Smooth muscle cell (in vitro differentiated cells): ENCODE measurements around the gene RBBP4. TPM values are rescaled to one million over a fixed set of nuclear protein-coding genes. Genes with fewer than 3 reads are reported as not detected.

Experiments used
- DNase-seq: peaks from one replicate; lab custom pipeline; 2025; ENCODE audit not compliant: unreplicated experiment; lab: John Stamatoyannopoulos, UW
- H2AFZ ChIP-seq: fragments of 200-600 bp; sonication (generic); 2 replicates; pipeline ENCODE4 v1.6.0; 2016; ENCODE audit warnings: antibody characterized with exemption, low read depth, mild to moderate bottlenecking
- H3F3A ChIP-seq: fragments of 200-600 bp; sonication (generic); 2 replicates; pipeline ENCODE4 v1.6.0; 2017; ENCODE audit warnings: antibody characterized with exemption, low read depth
- H3K27ac ChIP-seq: fragments of 200-600 bp; sonication (generic); 2 replicates; pipeline ENCODE4 v1.5.1; 2016; ENCODE audit warnings: low read depth, mild to moderate bottlenecking
- H3K27me3 ChIP-seq: fragments of 200-600 bp; sonication (generic); 2 replicates; pipeline ENCODE4 v1.6.1; 2016; ENCODE audit warnings: low read depth, mild to moderate bottlenecking
- H3K36me3 ChIP-seq: fragments of 200-600 bp; sonication (generic); 2 replicates; pipeline ENCODE4 v1.5.1; 2016; ENCODE audit warnings: low read depth
- H3K4me1 ChIP-seq: fragments of 200-600 bp; sonication (generic); 2 replicates; pipeline ENCODE4 v1.5.1; 2016; ENCODE audit warnings: low read depth
- H3K4me2 ChIP-seq: fragments of 200-600 bp; sonication (generic); 2 replicates; pipeline ENCODE4 v1.6.0; 2016; ENCODE audit warnings: mild to moderate bottlenecking
- H3K4me3 ChIP-seq: fragments of 200-600 bp; sonication (generic); 2 replicates; pipeline ENCODE4 v1.5.1; 2016; ENCODE audit warnings: mild to moderate bottlenecking
- H3K79me2 ChIP-seq: fragments of 200-600 bp; sonication (generic); 2 replicates; pipeline ENCODE4 v1.6.0; 2016; ENCODE audit warnings: low read depth, mild to moderate bottlenecking
- H3K9ac ChIP-seq: fragments of 200-600 bp; sonication (generic); 2 replicates; pipeline ENCODE4 v1.6.0; 2016; ENCODE audit warnings: low read depth
- H3K9me3 ChIP-seq: fragments of 200-600 bp; sonication (generic); replicated peaks from 2 replicates; pipeline ENCODE4 v1.5.1; 2016; ENCODE audit warnings: low read depth
- H4K20me1 ChIP-seq: fragments of 200-600 bp; sonication (generic); 2 replicates; pipeline ENCODE4 v1.6.0; 2016; ENCODE audit warnings: low read depth
- CTCF ChIP-seq: fragments of 200-600 bp; sonication (generic); IDR thresholded peaks from 2 replicates; pipeline ENCODE4 v1.5.1; 2017; ENCODE audit warnings: borderline replicate concordance, mild to moderate bottlenecking, antibody characterized with exemption; ENCODE audit not compliant: insufficient read depth, poor library complexity, severe bottlenecking
- WGBS: methylation state at CpG from one replicate; pipeline ENCODE4 v1.1.7; 2016; ENCODE audit warnings: low lambda C conversion rate; 5-methylcytosine and 5-hydroxymethylcytosine counted together
- polyA plus RNA-seq: library from polyadenylated mRNA; unstranded; fragments of >200 nt; fragmentation: Nextera tagmentation; extraction: Ambion mirVana; gene quantifications from 2 replicates; pipeline ENCODE4 v1.2.1, GENCODE V29; 2016
- total RNA-seq: library from RNA; depleted of rRNA; stranded (reverse); fragments of >200 nt; gene quantifications from 2 replicates; pipeline ENCODE4 v1.2.3, GENCODE V29; 2014

RBBP4 gene
- total and polyA plus RNA-seq, 2 experiments from 2014 or later, result 139 to 140 TPM

DNA sequence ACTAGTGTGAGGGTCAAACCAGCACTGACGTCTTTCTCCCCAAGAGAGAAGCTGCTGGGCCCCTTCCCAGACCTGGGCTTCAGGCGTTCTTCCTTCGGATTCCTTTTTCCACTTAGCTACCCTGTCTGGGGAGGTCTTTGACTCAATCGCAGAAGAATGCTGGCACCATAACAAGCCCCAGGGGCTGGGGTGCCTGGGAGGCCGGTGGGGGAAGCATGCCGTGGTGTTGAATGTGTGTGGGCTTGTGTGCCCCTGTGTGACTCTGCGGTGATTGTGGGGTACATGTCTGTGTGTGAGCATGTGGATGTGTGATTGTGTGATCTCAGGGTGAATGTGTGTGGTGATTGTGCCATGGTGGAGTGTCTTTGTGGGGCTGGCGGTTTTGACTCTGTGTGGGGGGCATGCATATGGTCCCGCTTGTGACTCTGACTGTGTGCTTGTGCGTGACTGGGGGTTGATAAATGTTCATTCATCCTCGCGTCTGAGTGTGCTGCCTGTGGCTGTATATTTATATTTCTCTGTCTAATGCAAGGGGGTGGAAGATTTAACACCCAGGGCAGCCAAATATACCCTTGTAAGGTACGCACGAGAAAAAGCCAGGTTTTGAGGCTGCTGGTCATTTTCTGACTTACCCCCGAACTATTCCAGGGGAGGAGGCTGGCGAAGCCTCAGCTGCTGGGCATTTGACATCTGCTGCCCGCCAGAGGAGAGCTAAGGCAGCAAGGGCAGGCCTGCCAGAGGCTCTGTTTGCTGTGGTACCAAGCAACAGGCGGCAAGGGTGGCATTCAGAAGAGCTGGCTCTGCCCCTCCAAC is 52.7 kb downstream of the RBBP4 start:
- WGBS, result 27% methylated on average over 18 of the region's 18 CpGs
- Histone ChIP-seq H3K79me2 (no peaks in the 10 kb centered on the region), H3K27ac (peak overlapping the region; percentile 84), H3F3A (no peaks in the 10 kb centered on the region), H3K9ac (peak overlapping the region; percentile 83), H3K9me3 (no peaks in the 10 kb centered on the region), H3K4me1 (peaks cover 15% of the 10 kb centered on the region), H3K27me3 (no peaks in the 10 kb centered on the region), H3K4me2 (peak overlapping the region; percentile 99), H3K4me3 (peak overlapping the region; percentile 84), H4K20me1 (no peaks in the 10 kb centered on the region), H2AFZ (no peak overlapping the region), H3K36me3 (no peaks in the 10 kb centered on the region)
- no peak for TF ChIP-seq CTCF
- DNase-seq, result peak; percentile 25

- no peak overlapping the region for H3K9ac ChIP-seq
- H3K4me1 ChIP-seq, result peaks cover 15% of the 10 kb centered on the region
- H3K27me3 ChIP-seq, result no peaks in the 10 kb centered on the region
- no peaks in the 10 kb centered on the region for H3K9me3 ChIP-seq
- no peak for DNase-seq
- 96% methylated on average over 7 of the region's 7 CpGs for WGBS
- H2AFZ ChIP-seq, result no peak overlapping the region
- no peaks in the 10 kb centered on the region for H4K20me1 ChIP-seq
- H3K4me3 ChIP-seq, result no peak overlapping the region
- H3K36me3 ChIP-seq, result no peaks in the 10 kb centered on the region
- no peak overlapping the region for H3K27ac ChIP-seq
- no peaks in the 10 kb centered on the region for H3F3A ChIP-seq
- H3K4me2 ChIP-seq, result no peak overlapping the region
- TF ChIP-seq CTCF, result no peak
- H3K79me2 ChIP-seq, result no peaks in the 10 kb centered on the region
Measured at GRCh38 chr1:32705516-32705915, 54.5 kb downstream of the RBBP4 start.

DNA sequence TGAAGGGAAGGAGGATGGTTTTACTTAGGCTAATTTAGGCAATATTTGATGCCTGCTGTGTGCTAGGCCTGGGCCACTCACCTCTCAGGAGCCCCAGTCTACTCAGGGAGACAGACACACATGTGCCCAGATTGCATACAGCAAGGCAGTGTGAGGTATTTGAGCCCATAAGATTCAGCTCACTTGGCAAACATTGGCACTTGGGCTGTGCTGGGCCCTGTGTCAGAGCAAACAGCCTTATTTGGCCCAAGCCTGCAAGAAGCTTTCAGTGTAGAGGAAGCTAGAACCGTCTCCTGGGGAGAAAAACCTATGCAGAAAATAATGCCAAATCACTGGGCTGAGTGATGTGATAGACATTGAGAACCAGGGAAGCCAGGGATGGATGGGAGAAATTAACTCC is 55.5 kb downstream of the RBBP4 start:
- no peaks in the 10 kb centered on the region for H3K36me3 ChIP-seq
- no peaks in the 10 kb centered on the region for H3F3A ChIP-seq
- no peak overlapping the region for H3K27ac ChIP-seq
- TF ChIP-seq CTCF, result no peak
- 78% methylated on average over 1 of the region's 1 CpG for WGBS
- H3K4me3 ChIP-seq, result no peak overlapping the region
- no peak for DNase-seq
- no peak overlapping the region for H3K9ac ChIP-seq
- peaks cover 15% of the 10 kb centered on the region for H3K4me1 ChIP-seq
- H3K4me2 ChIP-seq, result no peak overlapping the region
- H2AFZ ChIP-seq, result no peak overlapping the region
- no peaks in the 10 kb centered on the region for H4K20me1 ChIP-seq
- H3K27me3 ChIP-seq, result no peaks in the 10 kb centered on the region
- no peaks in the 10 kb centered on the region for H3K79me2 ChIP-seq
- H3K9me3 ChIP-seq, result no peaks in the 10 kb centered on the region

GRCh38 chr1:32709075-32709474 is 58.1 kb downstream of the RBBP4 start:
- H3K9ac ChIP-seq, result no peak overlapping the region
- no peak overlapping the region for H2AFZ ChIP-seq
- H3K36me3 ChIP-seq, result no peaks in the 10 kb centered on the region
- TF ChIP-seq CTCF, result no peak
- H3K4me2 ChIP-seq, result no peak overlapping the region
- WGBS, result 80% methylated on average over 2 of the region's 2 CpGs
- H3K9me3 ChIP-seq, result no peaks in the 10 kb centered on the region
- H3K79me2 ChIP-seq, result no peaks in the 10 kb centered on the region
- no peak overlapping the region for H3K4me3 ChIP-seq
- DNase-seq, result no peak
- no peaks in the 10 kb centered on the region for H3K4me1 ChIP-seq
- no peaks in the 10 kb centered on the region for H4K20me1 ChIP-seq
- H3K27ac ChIP-seq, result no peak overlapping the region
- H3F3A ChIP-seq, result no peaks in the 10 kb centered on the region
- H3K27me3 ChIP-seq, result no peaks in the 10 kb centered on the region
